ENCODE results near the gene LCE3A. TPM values are rescaled to one million over a fixed set of nuclear protein-coding genes. Genes with fewer than 3 reads are reported as not detected.

Gene LCE3A, protein sequence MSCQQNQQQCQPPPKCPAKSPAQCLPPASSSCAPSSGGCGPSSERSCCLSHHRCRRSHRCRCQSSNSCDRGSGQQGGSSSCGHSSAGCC
- total RNA-seq (not detected), polyA plus RNA-seq (not detected)

DNA sequence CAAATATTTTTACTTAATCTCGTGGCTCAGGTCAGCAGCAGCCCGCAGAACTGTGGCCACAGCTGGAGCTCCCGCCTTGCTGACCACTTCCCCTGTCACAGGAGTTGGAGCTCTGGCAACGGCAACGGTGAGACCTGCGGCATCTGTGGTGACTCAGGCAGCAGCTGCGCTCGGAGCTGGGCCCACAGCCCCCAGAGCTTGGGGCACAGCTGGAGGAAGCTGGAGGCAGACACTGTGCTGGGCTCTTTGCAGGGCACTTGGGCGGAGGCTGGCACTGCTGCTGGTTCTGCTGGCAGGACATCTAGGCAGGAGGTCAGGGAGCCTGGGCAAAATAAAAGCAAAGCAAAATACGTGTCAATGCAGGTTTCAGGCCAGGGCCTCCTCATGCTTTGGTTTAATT lies at the start of gene LCE3A:
TSS of gene LCE3A (minus strand) at position 301 of the 400 bp plus-strand sequence. CDS start at position 301, 0 bp downstream.
- no peak within 1 kb of the TSS for H3K9ac ChIP-seq (ENCODE audit: low read depth in 1 of 2, low read length in 2 of 2)
- no peak within 1 kb of the TSS for H3K4me3 ChIP-seq (ENCODE audit: low read depth in 1 of 3, low read length in 3 of 3)
- H3K36me3 ChIP-seq (ENCODE audit: control insufficient read depth in 4 of 4, insufficient read depth in 3 of 4, low read depth in 1 of 4, low read length in 3 of 4): no peaks in the 10 kb centered on the region
- WGBS: 61% methylated on average over 10 of the region's 10 CpGs
- H3K27me3 ChIP-seq (ENCODE audit: control insufficient read depth in 4 of 4, insufficient read depth in 4 of 4, low read length in 3 of 4): no peaks in the 10 kb centered on the region
- TF ChIP-seq HNF4G (IDR thresholded peaks at IDR 0.05): no peak
- no peak for TF ChIP-seq SP1 (IDR thresholded peaks at IDR 0.05)
- no peak for TF ChIP-seq RAD21 (IDR thresholded peaks at IDR 0.05)
- no peak for TF ChIP-seq EGR1 (IDR thresholded peaks at IDR 0.05; ENCODE audit: low read depth in 2 of 2)
- TF ChIP-seq, protein P1, sequence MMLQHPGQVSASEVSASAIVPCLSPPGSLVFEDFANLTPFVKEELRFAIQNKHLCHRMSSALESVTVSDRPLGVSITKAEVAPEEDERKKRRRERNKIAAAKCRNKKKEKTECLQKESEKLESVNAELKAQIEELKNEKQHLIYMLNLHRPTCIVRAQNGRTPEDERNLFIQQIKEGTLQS (IDR thresholded peaks at IDR 0.05): no peak
- no peak for TF ChIP-seq NR2F2 (IDR thresholded peaks at IDR 0.05)
- no peak for TF ChIP-seq RXRA (IDR thresholded peaks at IDR 0.05)
- TF ChIP-seq, protein P2, sequence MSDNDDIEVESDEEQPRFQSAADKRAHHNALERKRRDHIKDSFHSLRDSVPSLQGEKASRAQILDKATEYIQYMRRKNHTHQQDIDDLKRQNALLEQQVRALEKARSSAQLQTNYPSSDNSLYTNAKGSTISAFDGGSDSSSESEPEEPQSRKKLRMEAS (IDR thresholded peaks at IDR 0.05): no peak
- TF ChIP-seq GABPA (IDR thresholded peaks at IDR 0.05 in 1 of 2, conservative IDR thresholded peaks at IDR 0.05 in 1 of 2): no peak
- no peak for TF ChIP-seq FOXA2 (IDR thresholded peaks at IDR 0.05)
- TF ChIP-seq, protein P3, sequence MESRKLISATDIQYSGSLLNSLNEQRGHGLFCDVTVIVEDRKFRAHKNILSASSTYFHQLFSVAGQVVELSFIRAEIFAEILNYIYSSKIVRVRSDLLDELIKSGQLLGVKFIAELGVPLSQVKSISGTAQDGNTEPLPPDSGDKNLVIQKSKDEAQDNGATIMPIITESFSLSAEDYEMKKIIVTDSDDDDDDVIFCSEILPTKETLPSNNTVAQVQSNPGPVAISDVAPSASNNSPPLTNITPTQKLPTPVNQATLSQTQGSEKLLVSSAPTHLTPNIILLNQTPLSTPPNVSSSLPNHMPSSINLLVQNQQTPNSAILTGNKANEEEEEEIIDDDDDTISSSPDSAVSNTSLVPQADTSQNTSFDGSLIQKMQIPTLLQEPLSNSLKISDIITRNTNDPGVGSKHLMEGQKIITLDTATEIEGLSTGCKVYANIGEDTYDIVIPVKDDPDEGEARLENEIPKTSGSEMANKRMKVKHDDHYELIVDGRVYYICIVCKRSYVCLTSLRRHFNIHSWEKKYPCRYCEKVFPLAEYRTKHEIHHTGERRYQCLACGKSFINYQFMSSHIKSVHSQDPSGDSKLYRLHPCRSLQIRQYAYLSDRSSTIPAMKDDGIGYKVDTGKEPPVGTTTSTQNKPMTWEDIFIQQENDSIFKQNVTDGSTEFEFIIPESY (IDR thresholded peaks at IDR 0.05): no peak
- TF ChIP-seq, protein P4, sequence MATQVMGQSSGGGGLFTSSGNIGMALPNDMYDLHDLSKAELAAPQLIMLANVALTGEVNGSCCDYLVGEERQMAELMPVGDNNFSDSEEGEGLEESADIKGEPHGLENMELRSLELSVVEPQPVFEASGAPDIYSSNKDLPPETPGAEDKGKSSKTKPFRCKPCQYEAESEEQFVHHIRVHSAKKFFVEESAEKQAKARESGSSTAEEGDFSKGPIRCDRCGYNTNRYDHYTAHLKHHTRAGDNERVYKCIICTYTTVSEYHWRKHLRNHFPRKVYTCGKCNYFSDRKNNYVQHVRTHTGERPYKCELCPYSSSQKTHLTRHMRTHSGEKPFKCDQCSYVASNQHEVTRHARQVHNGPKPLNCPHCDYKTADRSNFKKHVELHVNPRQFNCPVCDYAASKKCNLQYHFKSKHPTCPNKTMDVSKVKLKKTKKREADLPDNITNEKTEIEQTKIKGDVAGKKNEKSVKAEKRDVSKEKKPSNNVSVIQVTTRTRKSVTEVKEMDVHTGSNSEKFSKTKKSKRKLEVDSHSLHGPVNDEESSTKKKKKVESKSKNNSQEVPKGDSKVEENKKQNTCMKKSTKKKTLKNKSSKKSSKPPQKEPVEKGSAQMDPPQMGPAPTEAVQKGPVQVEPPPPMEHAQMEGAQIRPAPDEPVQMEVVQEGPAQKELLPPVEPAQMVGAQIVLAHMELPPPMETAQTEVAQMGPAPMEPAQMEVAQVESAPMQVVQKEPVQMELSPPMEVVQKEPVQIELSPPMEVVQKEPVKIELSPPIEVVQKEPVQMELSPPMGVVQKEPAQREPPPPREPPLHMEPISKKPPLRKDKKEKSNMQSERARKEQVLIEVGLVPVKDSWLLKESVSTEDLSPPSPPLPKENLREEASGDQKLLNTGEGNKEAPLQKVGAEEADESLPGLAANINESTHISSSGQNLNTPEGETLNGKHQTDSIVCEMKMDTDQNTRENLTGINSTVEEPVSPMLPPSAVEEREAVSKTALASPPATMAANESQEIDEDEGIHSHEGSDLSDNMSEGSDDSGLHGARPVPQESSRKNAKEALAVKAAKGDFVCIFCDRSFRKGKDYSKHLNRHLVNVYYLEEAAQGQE (IDR thresholded peaks at IDR 0.05): no peak
- no peak for TF ChIP-seq YY1 (IDR thresholded peaks at IDR 0.05)
- TF ChIP-seq JUND (IDR thresholded peaks at IDR 0.05): no peak
- TF ChIP-seq HNF4A (conservative IDR thresholded peaks at IDR 0.05): no peak
- no peak for TF ChIP-seq FOXA1 (IDR thresholded peaks at IDR 0.05)
- no peak for TF ChIP-seq TAF1 (conservative IDR thresholded peaks at IDR 0.05)
- TF ChIP-seq, protein P5, sequence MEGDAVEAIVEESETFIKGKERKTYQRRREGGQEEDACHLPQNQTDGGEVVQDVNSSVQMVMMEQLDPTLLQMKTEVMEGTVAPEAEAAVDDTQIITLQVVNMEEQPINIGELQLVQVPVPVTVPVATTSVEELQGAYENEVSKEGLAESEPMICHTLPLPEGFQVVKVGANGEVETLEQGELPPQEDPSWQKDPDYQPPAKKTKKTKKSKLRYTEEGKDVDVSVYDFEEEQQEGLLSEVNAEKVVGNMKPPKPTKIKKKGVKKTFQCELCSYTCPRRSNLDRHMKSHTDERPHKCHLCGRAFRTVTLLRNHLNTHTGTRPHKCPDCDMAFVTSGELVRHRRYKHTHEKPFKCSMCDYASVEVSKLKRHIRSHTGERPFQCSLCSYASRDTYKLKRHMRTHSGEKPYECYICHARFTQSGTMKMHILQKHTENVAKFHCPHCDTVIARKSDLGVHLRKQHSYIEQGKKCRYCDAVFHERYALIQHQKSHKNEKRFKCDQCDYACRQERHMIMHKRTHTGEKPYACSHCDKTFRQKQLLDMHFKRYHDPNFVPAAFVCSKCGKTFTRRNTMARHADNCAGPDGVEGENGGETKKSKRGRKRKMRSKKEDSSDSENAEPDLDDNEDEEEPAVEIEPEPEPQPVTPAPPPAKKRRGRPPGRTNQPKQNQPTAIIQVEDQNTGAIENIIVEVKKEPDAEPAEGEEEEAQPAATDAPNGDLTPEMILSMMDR (IDR thresholded peaks at IDR 0.05; ENCODE audit: low read depth, low read length, missing input control): no peak
- peaks cover 1 to 6% (median 4%) of the 10 kb centered on the region in 4 donors for H3K9me3 ChIP-seq (ENCODE audit: control insufficient read depth in 4 of 4, low read length in 3 of 4)
- H3K27ac ChIP-seq (ENCODE audit: low read depth in 1 of 2, low read length in 2 of 2): no peak within 1 kb of the TSS
- H3K4me1 ChIP-seq (ENCODE audit: control insufficient read depth in 4 of 4, insufficient read depth in 4 of 4, low read length in 3 of 4): peaks cover 0 to 15% (median 7%) of the 10 kb centered on the region in 4 donors
- DNase-seq (ENCODE audit: low spot score): no peak

All from liver (tissue), 9 donors.